Uterus (tissue), 2 donors: ENCODE measurements around the gene SLC25A4.

Experiments used
- POLR2A ChIP-seq, 2 donors: fragments of 450-650 bp; IDR thresholded peaks; one replicate each; pipeline ENCODE4 v1.6.1; 2016; ENCODE audit warnings: antibody characterized with exemption in 2 of 2, mild to moderate bottlenecking in 1 of 2, moderate library complexity in 1 of 2
- TF ChIP-seq, protein P1 (sequence below), 4 experiments: fragments of 200-600 bp in 2 of 4; fragments of 450-650 bp in 2 of 4; sonication (generic) in 2 of 4; IDR thresholded peaks; one replicate each; pipeline ENCODE4 v1.5.1; 2016 to 2019; ENCODE audit warnings: antibody characterized with exemption in 4 of 4, mild to moderate bottlenecking in 2 of 4, moderate library complexity in 1 of 4

DNA sequence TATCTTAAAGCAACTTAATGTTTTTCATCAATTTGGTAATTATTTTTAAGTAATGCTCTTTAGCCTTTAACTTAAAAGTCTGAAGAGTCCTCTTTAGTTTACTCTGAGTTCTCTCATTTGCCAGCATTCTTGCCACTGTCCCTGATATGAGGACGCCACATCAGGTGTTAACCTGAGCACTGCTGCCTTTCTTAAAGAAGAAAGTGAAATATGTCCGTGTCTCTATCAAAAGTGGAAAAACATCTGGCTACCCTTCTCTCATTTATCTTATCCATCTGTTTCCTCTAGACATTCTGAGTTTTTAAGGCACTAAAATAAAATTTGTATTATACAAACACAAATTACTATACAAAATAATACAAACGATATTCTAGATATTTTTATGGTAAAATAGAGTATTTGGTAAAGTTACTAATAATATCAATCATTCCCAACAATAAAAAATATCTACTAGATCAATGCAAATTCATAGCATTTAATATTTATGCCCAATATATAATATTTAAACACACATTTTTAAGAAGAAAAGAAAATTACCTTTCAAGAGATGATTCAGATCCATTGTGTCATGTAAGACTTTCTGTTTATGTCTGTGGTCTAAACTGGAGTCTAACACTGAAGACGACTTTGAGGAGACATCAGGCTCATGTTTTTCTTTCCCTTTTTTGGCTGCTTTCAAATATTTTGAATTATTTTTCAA lies 46.7 kb downstream of the SLC25A4 start:
- TF ChIP-seq, protein P1, sequence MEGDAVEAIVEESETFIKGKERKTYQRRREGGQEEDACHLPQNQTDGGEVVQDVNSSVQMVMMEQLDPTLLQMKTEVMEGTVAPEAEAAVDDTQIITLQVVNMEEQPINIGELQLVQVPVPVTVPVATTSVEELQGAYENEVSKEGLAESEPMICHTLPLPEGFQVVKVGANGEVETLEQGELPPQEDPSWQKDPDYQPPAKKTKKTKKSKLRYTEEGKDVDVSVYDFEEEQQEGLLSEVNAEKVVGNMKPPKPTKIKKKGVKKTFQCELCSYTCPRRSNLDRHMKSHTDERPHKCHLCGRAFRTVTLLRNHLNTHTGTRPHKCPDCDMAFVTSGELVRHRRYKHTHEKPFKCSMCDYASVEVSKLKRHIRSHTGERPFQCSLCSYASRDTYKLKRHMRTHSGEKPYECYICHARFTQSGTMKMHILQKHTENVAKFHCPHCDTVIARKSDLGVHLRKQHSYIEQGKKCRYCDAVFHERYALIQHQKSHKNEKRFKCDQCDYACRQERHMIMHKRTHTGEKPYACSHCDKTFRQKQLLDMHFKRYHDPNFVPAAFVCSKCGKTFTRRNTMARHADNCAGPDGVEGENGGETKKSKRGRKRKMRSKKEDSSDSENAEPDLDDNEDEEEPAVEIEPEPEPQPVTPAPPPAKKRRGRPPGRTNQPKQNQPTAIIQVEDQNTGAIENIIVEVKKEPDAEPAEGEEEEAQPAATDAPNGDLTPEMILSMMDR (IDR thresholded peaks at IDR 0.05): no peak
- no peak for TF ChIP-seq POLR2A (IDR thresholded peaks at IDR 0.05)
